Posterior vena cava (tissue), 2 donors: ENCODE measurements around the gene CACNA1B. TPM values are rescaled to one million over a fixed set of nuclear protein-coding genes. Genes with fewer than 3 reads are reported as not detected.
"Not testable (repeated sequence)": the region's sequence is repeated elsewhere in the genome, so short reads cannot be mapped to it uniquely, and the experiment has no call there.

Experiments used
- DNase-seq: peaks from one replicate; pipeline ENCODE4 v3.0.0-alpha.2; 2020; ENCODE audit warnings: low spot score
- intact Hi-C, 2 donors: fragments of 100-400 bp; cut with DNase I; formaldehyde crosslinking; loops; one replicate each; pipeline versions ENCODE4 v1.14.1 to v1.14.2; 2022 to 2023
- total RNA-seq, 2 donors: library from RNA; stranded (reverse); fragmentation: NEBNext Ultra II Directional; extraction: Animal tissue kit (Norgen Biotek cat#: 25700); gene quantifications; one replicate each; pipeline ENCODE4 v1.2.1, GENCODE V29; 2021
- donor health status: DM: yes; HTN: yes; CAD: no.
- donor health status: DM: yes; HTN: yes; CAD: no.

The CACNA1B gene
- total RNA-seq, 2 donors from 2014 or later: 0.09 to 0.10 TPM

DNA sequence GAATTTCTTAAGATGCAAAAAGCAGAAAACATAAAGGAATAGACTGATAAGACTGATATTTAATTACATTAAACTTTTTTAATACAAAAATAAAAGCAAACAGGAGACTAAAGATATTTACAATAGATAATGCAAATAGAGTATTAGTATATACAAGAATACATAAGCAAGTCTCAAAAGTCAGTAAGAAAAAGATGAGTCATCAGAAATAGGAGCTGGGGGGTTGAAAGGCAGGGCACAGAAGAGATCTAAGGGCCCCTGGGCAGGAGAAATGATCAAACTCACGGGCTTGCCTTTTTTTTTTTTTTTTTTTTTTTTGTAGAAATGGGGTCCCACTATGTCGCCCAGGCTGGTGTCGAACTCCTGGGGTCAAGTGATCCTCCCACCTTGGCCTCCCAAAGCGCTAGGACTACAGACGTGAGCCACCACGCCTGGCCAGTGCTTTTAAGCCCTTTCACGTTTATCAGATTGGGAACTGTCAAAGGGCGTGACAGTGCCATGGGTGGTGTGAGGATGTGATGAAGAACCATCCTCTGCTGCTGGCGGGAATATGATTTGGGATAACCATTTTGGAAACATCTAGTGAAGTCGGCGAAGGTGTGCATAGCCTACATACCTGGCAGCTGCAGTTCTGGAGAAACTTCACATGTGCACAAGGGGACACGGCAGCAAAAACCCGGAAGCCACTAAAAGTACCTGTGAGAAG is 126.1 kb downstream of the CACNA1B start:
- intact Hi-C loops: no loop called here
- no peak for DNase-seq

DNA sequence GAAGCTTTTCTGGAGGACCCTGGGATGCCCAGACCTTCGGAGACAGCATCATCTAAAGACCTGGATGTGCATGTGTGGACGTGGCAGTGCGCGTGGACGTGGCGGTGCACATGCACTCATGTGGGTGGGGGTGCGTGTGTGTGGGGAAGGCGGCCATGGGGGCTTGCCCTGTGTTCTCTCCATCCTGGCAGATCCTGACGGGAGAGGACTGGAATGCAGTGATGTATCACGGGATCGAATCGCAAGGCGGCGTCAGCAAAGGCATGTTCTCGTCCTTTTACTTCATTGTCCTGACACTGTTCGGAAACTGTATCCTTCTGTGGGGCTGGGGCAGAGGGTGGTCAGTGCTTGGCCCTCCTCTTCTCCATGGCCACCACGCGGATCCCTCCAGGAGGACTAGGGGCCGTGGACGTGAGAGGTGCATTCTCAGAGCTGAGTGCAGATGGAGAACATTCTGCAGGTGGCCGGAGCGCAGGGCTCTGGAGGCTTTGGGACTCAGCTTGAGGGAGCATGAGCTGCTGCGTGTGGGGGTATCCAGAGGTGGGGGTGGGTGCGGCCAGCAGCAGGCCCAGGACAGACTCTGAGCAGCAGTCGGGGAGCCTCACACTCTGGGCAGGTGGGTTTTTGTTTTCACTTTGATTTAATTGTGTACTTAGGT is 129.1 kb downstream of the CACNA1B start:
- peak; percentile 76 for DNase-seq
- intact Hi-C loops: no loop called here

DNA sequence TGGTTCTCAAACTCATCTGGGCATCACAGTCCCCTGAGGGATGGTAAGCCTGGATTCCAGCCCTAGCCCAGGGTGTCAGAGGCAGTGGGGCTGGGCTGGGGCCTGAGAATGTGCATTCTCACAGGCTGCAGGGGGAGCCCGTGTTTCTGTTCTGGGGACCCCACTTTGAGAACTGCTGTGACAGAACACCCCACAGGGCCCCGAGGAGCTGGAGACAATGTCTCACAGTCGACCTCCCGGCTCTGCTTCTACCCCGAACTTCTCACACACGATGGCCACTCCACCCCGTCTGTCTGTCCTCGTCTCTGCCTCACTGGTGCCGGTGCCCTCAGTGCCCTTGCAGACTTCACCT is 130.0 kb downstream of the CACNA1B start:
- no peak for DNase-seq
- intact Hi-C loops: no loop called here

DNA sequence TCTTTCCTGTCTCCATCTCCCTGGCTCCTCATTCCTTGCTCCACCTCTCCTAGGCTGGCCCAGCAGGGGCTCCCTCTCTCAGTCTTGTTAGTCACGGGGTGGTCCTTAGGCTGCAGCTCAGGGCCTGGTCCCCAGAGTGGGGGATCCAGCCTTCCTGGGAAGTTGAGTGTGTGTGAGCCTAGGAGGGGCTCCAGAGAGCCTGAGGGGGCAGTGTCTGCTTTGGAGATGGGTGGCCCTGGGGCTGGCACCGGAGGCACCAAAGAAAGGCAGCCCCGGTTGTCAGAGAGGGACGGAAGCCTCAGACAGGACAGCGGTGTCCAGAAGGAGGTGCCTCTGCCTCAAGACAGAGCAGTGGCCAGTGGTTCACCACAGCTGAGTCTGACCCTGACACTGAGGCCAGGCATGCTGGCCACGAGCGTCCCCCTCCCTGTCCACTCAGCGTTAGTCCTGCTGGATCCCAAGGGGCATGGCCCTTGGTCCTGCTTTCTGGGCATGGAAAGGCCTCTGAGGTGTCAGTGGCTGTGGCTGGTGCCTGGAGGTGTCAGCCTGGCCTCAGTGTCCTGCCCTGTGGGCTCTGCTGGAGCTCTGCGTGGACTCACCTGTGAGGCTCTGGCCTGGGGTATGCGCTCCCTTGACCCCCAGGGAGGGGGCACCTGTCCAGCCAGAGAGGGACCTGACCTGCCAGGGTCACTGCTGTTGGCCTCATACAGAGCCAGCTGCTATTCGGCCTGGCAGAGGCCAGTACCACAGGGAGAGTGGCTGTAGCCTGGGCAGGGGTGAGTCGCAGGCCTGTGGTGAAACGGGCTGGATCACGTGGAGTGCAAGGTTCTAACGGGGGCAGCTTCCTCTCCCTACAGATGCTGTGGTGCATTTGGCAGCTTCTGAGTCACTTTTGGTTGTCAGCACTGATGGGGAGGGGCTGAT is 130.6 kb downstream of the CACNA1B start:
- DNase-seq: peak; percentile 65
- intact Hi-C loops: no loop called here

DNA sequence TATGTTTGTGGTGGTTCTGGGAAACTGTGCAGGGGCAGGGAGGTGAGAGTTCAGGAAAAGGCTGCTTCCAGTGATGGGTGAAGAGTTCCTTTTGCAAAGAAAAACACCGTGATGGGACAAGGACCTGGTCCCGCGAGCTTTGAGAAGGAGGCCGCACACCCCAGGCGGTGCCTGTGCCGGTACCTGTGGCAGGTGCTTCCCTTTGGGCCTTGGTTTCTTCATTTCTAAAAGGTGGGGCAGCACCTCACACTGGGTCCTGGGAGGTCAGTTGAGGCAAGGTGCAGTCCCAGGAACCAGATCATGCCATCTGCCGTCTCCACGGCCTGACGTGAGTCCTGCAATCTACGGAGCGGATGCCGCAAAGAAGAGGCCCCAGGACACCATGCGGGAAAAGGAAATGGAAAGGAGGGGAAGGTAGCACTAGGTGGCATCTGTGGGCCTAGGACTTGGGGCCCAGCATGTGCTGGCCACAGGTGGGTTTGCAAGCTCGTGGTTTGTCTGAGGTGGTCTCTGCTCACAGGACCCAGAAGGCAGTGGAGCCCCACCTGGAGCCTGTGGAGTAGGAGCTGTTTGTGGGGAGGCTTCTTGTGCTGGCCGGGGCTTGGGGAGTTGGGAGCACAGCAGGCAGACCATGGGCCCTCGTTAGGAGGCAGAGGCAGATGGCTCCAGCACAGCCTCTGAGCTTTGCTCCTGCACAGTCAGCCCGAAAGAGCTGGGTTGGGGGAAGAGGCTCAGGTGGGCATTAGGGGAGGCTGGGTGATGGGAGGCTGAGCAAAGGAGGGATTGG is 131.6 kb downstream of the CACNA1B start:
- intact Hi-C loops: no loop called here
- peak; percentile 64 for DNase-seq

DNA sequence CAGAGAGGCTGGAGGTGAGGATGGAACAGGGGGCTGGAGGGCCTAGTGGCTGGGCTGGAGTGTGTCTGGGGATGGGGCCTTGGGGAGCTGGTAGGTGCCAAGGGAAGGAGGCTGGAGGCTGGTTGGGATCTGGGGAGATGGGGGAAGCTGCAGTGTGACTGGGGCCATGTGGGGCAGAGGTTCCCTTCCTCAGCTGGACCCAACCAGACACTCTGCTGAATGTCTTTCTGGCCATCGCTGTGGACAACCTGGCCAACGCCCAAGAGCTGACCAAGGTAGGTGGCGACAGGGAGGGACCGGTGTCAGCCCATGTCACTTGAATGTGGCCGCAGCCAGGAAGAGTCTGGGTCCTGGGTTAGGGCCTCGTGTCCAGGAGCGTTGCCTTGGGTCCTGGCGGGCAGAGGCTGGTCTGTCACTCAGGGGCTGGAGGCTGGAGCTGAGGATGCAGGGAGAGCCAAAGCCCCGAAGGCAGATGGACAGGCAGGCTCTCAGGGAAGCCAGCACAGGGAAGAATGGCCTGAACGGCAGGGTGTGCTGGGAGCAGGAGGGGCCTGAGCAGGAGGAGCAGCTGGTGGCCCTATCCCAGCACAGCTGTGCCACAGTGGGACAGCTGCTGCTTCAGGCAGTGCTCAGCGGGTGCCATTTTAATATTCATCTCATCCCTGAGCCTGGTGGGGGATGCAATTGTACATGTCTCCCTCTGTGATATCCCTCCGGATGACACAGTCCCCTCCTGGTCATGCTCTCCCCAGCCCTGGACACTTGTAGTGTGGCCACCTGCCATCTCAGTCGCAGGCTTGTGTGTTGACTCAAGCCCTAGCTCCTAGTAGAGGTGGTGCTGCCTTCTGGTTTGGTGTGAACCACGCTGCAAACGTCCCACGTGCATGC is 132.5 kb downstream of the CACNA1B start:
- peak; percentile 64 for DNase-seq
- intact Hi-C loops: no loop called here

DNA sequence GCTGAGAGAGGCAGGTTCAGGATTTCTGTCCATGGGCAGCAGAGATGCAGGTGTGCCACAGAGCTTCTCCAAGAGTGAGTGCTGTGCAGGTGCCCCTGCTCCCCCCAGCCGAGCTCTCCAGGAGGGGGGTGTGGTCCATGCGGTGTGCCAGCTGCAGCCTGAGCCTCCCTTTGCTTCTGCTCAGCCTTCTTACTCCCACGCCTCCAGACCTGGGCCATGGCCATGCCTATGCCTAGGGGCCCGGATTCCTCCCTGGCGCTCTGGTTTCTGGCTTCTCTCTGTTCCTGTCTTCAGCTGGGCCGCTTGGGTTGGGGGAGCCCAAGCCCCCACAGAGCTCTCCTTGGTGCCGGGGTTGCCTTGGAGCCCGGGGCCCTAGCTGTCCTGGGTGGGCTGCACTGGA is 133.3 kb downstream of the CACNA1B start:
- intact Hi-C loops: no loop called here
- DNase-seq: peak; percentile 54

DNA sequence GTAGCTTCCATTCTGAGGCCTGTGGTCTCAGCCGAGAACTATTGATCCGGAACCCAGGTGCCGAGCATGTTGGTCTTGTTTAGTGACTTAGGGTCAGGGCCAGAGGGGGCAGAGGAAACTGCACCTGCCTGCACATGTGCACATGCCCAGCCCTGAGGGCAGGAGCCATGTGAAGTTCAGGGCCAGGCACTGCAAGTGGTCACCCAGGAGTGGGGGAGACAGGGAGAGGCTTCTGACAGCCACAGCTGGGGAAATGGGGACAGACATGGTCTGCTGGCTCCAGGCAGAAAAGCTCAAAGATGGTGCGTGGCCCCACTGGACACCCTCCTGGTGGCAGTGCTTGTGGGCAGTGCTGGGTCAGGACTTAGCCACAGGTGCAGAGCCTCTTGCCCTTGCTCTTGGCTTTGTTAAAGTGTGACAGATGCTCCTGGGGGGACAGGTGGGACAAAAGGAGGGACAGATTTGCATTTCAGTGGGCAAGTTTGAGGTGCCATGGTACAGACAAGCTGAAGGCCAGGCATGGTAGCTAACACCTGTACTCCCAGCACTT is 134.4 kb downstream of the CACNA1B start:
- no peak for DNase-seq
- intact Hi-C loops: no loop called here

DNA sequence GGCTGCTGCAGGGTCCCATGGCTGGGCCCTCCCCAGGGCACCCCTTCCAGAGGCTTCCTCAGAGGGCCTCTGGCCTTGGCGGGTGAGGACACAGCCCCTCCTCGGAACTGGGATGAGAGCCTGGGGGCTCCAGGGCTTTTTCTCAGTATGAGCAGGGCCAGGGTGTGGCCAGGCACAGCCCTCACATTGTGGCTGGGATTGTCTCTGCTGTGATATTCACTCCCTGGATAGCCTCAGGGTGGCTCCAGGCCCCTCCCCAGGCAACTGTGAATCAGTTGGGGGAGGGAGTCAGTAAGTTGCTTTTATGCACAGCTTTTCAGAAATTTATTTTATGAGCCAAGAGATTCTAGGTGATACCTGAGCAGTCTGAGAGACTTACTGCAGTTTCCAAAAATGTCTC is 135.7 kb downstream of the CACNA1B start:
- intact Hi-C loops: no loop called here
- DNase-seq: no peak

DNA sequence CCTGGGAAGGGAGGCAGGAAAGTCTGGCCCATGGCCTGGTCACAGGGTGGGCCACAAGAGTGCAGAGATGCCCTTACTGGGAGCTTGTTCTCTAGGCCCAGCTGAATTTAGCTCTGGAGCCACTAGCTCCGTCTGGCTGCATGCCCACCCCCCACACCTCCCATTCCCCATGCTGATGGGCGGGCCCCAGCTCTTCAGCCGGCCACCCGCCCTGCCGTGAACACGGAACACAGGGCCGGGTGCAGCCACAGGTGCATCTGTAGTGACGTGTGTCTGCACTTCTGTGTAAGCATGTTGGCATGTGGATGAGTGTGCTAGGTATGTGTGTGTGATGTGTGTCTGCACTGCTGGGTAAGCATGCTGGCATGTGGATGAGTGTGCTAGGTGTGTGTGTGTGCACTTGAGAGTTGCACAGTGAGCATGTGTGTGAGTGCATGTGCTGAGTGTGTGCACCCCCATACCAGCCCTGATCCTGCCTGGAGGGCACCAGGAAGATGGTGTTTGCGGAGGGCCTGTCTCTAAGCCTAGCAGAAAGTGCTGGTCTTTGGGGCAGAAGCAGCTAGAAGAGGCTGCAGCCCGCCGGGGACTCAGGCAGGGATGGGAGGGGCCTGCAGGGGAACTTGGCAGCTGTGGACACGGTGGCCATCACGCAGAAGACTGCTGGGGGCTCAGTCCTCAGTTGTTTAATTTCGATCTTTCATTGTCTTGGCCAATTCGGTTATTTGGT is 136.4 kb downstream of the CACNA1B start:
- DNase-seq: no peak

DNA sequence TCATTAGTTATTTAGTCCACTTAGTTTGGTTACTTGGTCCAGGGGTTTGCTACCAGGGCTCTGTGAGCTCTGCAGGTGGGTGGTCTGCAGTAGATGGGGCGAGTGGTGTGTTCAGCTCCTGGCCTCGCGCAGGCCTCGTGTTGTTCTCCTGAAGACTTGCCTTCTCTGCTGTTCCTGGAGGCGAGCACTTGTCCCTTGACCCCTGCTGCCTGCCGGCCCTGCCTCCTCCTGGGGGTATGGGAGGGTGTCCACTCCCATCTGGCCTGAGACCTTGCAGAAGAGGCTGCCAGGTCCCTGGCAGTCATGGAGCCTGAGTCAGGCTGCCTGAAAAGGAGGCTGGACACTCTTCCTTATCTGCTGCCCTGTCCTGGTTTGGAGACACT is 137.0 kb downstream of the CACNA1B start:
- DNase-seq: peak; percentile 65
- intact Hi-C loops: no loop called here

More for the DNA sequence above, 136.4 kb downstream of the CACNA1B start:
- intact Hi-C loops: no loop called here

DNA sequence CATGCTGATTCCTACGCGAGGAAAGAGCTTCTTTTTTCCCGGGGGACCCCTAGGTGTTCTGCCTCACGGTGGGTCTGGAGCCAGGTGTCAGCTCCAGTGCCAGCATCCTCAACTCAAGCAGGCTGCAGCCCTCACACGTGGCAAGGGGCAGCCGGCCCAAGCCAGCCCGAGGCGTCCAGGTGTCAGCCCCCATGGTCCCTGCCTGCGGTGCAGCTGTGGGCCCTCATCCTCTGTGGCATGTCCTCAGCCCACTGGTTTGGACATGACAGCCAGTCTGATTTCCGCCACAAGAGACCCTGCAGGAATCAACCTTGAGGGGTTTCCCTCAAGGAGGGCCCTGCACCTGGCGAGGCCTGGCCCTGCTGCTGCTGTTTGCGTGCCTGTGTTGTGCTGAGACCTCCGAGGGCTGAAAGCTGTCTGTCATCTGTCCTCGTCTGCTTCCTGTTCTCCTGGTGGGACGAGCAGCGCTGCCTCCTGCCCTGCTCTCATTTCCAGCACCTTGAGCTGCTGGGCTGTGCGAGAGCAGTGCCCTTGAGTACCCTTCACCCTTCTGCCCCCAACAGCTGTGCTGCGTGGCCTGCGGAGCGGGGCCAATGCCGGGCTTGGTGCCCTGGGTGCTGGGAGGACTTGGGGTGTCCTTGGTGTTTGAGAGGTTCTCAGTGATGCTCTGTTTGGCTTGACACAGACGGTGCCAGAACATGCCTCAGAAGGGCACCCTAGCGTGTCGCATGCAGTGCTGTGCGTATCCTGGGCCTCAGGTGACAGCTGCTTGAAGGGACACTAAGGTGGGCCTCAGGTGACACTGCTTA is 137.6 kb downstream of the CACNA1B start:
- intact Hi-C loops: no loop called here
- peak; percentile 72 for DNase-seq

DNA sequence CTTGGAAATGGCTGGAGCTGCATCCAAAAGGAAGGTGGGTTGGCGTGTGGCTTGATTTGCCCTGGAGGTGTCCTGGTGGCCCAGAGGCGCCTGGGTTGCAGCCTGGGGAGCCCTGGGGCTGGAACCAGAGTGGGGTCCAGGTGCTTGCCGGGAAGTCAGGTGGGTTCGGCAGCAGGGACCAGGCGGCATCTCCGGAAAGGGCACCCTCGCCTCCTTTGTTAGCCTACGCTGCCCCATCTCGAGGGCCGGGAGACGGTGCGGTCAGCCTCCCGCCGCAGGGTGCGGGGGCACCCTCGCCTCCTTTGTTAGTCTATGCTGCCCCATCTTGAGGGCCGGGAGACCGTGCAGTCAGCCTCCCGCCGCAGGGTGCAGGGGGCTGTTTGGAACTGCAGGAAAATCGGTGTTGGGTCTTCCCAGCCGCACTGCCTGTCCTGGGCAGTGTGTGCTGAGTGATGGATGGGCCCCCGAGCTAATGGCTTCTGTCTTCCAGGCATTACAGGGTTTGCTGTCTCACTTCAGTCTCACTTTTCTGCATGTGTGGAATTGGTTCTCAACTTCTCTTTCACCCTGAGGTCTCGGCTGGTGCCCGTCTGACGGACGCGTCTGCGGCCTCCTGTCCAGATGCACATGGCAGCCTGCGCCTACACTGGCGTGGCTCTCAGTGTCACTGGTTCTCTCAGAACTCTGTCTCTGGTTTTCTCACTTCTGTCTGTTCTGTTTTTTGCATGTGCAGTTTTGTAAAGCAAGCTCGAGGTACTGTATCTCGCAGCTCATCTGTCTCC is 139.0 kb downstream of the CACNA1B start:
- no peak for DNase-seq
- intact Hi-C loops: no loop called here

DNA sequence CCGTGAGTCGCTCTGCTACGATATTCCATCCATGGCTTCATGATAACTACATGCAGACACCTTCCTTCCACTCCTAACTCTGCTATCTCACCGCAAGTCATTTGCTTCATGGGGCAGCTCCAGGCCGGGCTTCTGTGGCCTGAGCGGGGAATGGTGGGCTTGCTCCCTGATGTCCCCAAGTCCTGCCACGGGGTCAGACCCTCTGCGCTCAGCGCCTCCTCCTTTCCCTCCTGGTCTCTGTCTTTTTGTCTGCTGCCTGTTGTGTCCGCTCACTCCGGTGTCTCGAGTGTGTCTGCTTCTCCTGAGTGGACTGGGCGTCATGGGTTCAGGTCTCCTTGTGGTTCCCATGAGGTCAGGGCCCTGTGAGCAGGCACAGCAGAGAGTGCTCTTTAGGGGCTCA is 139.6 kb downstream of the CACNA1B start:
- intact Hi-C loops: no loop called here
- peak; percentile 59 for DNase-seq

DNA sequence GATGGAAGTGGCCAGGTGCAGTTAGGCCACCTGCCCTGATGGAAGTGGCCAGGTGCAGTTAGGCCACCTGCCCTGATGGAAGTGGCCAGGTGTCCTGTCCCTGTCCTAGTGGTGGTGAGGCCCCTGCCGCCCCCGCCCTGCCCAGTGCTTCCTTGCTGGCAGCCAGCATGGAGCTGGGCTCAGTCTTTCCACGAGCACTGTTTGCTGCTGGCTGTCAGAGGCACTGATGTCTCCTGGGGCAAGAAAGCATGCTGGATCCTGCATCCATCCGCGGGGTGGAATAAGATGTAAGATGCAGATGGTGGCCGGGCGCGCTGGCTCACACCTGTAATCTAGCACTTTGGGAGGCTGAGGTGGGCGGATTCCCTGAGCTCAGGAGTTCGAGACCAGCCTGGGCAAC is 141.9 kb downstream of the CACNA1B start:
- peak; percentile 72 for DNase-seq
- intact Hi-C loops: not testable (repeated sequence)
